ENCODE data around the gene FHOD1. TPM values are rescaled to one million over a fixed set of nuclear protein-coding genes. Genes with fewer than 3 reads are reported as not detected.

FHOD1 gene
- total and polyA plus RNA-seq, 10 donors, result 45.6 to 304 (median 147) TPM

DNA sequence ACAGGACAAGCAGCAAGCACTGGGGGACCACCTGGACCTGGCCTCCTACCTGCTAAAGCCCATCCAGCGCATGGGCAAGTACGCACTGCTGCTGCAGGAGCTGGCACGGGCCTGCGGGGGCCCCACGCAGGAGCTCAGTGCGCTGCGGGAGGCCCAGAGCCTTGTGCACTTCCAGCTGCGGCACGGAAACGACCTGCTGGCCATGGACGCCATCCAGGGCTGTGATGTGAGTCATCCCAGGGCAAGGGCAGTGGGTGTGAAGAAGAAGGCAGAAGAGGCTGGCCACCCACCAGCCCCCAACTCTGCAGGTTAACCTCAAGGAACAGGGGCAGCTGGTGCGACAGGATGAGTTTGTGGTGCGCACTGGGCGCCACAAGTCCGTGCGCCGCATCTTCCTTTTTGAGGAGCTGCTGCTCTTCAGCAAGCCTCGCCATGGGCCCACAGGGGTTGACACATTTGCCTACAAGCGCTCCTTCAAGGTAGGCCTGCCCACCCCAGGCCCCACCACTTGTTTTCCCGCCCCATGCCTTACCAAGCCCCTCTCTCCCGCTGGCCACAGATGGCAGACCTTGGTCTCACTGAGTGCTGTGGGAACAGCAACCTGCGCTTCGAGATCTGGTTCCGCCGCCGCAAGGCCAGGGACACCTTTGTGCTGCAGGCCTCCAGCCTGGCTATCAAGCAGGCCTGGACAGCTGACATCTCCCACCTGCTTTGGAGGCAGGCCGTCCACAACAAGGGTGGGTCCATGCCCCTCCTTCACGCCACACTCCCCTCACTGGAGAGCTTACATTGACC, 39.4 kb upstream of the FHOD1 start:
- Histone ChIP-seq H3K9me3 (no peaks in the 10 kb centered on the region), H3K27ac (no peak overlapping the region), H3K36me3 (peaks cover 0 to 8% (median 0%) of the 10 kb centered on the region in 6 donors), H3K27me3 (replicated peaks in 1 of 7) (no peaks in the 10 kb centered on the region), H3K4me1 (peaks cover 0 to 30% (median 2%) of the 10 kb centered on the region in 6 donors), H3K4me3 (no peak overlapping the region)
- intact Hi-C loops (cut with DNase I; ENCODE audit: low total_unique reads), result no loop called here
- 91 to 95% (median 94%) methylated on average over 17 to 28 of the region's 28 CpGs for WGBS, 5 donors
- TF ChIP-seq CTCF (IDR thresholded peaks at IDR 0.05 in 8 of 11, conservative IDR thresholded peaks at IDR 0.05 in 3 of 11) (no peak), POLR2AphosphoS5 (IDR thresholded peaks at IDR 0.05) (peak in 1 of 3 donors; percentile 9), POLR2A (IDR thresholded peaks at IDR 0.05) (no peak)
- no peak for DNase-seq

- Histone ChIP-seq H3K27ac (no peak overlapping the region), H3K9me3 (no peaks in the 10 kb centered on the region), H3K4me1 (peaks cover 0 to 22% (median 4%) of the 10 kb centered on the region in 6 donors), H3K4me3 (no peak overlapping the region), H3K27me3 (replicated peaks in 1 of 7) (no peaks in the 10 kb centered on the region), H3K36me3 (peaks cover 0 to 8% (median 0%) of the 10 kb centered on the region in 6 donors)
- no peak for DNase-seq
- intact Hi-C loops (cut with DNase I; ENCODE audit: low total_unique reads), result no loop called here
- WGBS, 5 donors, result 83 to 90% (median 86%) methylated on average over 21 to 34 of the region's 34 CpGs
- TF ChIP-seq POLR2A (IDR thresholded peaks at IDR 0.05) (no peak), CTCF (IDR thresholded peaks at IDR 0.05 in 8 of 11, conservative IDR thresholded peaks at IDR 0.05 in 3 of 11) (peak in 6 of 11 experiments; percentile 20 to 54 (median 34)), POLR2AphosphoS5 (IDR thresholded peaks at IDR 0.05) (peak in 1 of 3 donors; percentile 8)
These were observed 37.7 kb upstream of the FHOD1 start for GRCh38 chr16:67284699-67285646.

DNA sequence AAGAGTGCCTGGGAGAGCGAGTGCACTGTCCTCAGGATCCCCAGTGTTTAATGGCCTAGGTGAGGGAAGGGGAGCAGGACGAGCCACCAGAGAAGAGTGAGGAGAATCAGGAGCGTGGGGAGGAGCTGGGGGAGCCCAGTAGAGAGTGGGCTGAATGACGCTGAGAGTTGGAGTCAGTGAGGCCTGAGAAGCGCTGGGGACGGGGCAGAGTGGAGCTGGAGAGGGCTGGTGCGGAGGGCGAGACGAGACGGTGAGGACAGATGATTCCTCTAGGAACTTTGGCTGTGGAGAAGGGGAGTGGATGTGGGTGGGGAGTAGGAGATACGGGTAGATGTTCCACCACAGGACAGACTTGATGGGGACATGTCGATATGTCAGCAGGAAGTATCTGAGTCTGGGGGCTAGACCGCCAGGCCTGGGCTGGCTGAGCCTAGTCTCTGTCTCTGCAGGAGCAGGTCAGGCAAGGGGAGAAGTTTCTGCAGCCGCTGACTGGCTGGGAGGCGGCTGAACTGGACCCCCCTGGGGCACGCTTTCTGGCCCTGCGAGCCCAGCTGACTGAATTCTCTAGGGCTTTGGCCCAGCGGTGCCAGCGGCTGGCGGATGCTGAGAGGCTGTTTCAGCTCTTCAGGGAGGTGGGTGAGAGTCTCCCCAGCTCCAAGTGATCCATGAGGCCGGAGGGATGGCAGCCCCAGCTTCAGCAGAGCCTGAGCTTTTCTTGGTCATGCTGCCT, 36.7 kb upstream of the FHOD1 start:
- TF ChIP-seq POLR2A (IDR thresholded peaks at IDR 0.05) (no peak), CTCF (IDR thresholded peaks at IDR 0.05 in 8 of 11, conservative IDR thresholded peaks at IDR 0.05 in 3 of 11) (no peak), POLR2AphosphoS5 (IDR thresholded peaks at IDR 0.05) (no peak)
- H3K27ac ChIP-seq, result no peak overlapping the region
- H3K4me3 ChIP-seq, result no peak overlapping the region
- H3K27me3 ChIP-seq (replicated peaks in 1 of 7), result no peaks in the 10 kb centered on the region
- WGBS, 5 donors, result 88 to 94% (median 92%) methylated on average over 15 to 21 of the region's 21 CpGs
- peaks cover 0 to 25% (median 9%) of the 10 kb centered on the region in 6 donors for H3K4me1 ChIP-seq
- intact Hi-C loops (cut with DNase I; ENCODE audit: low total_unique reads), result no loop called here
- DNase-seq, result peak; percentile 33
- peaks cover 0 to 8% (median 0%) of the 10 kb centered on the region in 6 donors for H3K36me3 ChIP-seq
- no peaks in the 10 kb centered on the region for H3K9me3 ChIP-seq

All from spleen (tissue), 11 donors.